AG04449 (cell line): ENCODE results near the gene PRKAG3.

Experiments used
- CTCF ChIA-PET: fragments of 350-600 bp; formaldehyde crosslinking; extraction: SDS; loops from one replicate; lab custom pipeline; 2021; ENCODE audit warnings: antibody characterized with exemption; lab: Yijun Ruan, JAX
- POLR2A ChIA-PET: fragments of 400-600, 350-600 bp; formaldehyde crosslinking; extraction: SDS; loops from one replicate; lab custom pipeline; 2020; ENCODE audit warnings: antibody characterized with exemption, inconsistent platforms; lab: Yijun Ruan, JAX
- DNase-seq: peaks from one replicate; pipeline ENCODE4 v3.0.0-alpha.2; 2010; ENCODE audit warnings: low read depth, low spot score
- H3K4me3 ChIP-seq: 2 replicates; pipeline ENCODE4 v1.5.1; 2011; ENCODE audit warnings: low read depth, mild to moderate bottlenecking, control low read depth, low read length
- TF ChIP-seq, protein P1 (sequence below): IDR thresholded peaks from one replicate; pipeline ENCODE4 v1.5.1; 2011; ENCODE audit warnings: mild to moderate bottlenecking, moderate library complexity, low read length, control low read depth, inconsistent platforms; ENCODE audit not compliant: insufficient read depth; ENCODE audit errors: missing control alignments

The PRKAG3 gene

DNA sequence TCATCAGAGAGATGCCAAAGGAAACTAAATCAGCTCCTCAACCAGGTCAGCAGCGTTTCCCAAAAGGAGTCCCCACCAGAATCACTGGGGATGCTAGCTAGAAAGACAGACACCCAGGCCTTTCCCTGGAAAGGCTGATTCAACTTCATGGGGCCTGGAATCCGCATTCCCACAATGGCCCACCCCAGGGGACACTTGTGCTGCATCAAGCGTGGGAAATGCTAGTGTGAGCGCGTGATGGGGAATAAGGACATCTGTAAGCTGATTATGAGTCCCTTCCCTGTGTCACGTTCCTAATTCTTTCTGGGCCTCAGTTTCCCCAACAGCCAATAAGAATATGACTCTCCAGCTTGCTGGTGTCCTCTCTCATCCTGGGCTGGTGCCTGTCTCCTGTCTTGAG lies 46.9 kb upstream of the PRKAG3 start:
- no peak overlapping the region for H3K4me3 ChIP-seq
- DNase-seq = no peak
- POLR2A ChIA-PET = no interaction called here
- TF ChIP-seq, protein P1, sequence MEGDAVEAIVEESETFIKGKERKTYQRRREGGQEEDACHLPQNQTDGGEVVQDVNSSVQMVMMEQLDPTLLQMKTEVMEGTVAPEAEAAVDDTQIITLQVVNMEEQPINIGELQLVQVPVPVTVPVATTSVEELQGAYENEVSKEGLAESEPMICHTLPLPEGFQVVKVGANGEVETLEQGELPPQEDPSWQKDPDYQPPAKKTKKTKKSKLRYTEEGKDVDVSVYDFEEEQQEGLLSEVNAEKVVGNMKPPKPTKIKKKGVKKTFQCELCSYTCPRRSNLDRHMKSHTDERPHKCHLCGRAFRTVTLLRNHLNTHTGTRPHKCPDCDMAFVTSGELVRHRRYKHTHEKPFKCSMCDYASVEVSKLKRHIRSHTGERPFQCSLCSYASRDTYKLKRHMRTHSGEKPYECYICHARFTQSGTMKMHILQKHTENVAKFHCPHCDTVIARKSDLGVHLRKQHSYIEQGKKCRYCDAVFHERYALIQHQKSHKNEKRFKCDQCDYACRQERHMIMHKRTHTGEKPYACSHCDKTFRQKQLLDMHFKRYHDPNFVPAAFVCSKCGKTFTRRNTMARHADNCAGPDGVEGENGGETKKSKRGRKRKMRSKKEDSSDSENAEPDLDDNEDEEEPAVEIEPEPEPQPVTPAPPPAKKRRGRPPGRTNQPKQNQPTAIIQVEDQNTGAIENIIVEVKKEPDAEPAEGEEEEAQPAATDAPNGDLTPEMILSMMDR = no peak
- CTCF ChIA-PET = interaction anchor here (0.7 to 17.5 kb wide), 6 partner anchors 8 to 278 kb away, joined by 3 to 453 read pairs (median 4); no protein-coding TSS in a partner anchor

DNA sequence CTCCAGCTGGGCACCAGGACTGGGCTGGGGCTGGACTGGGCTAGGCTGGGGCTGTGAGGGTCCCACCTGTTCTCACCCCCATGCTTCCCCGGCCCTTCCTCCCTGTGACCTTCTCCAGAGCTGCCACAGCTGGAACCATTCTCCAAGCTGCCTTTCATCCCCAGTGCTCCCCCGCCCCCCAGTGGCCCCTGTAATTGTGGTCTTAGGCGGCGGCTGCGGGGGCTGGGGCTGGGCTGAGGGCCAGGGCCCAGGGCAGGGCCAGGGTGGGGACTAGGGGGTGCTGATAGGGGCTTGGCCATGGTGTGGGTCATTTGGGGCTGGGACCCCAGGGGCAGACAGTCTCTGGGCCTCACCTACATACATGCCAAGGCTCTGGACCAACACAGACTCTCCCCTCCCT lies 46.3 kb upstream of the PRKAG3 start:
- TF ChIP-seq, protein P1 = no peak
- ChIA-PET POLR2A (no interaction called here), CTCF (interaction anchor here (1.3 to 17.5 kb wide), 9 partner anchors 10 to 279 kb away, joined by 3 to 453 read pairs (median 11); partner anchors contain the start of gene WNT6)
- H3K4me3 ChIP-seq = no peak overlapping the region
- DNase-seq = no peak

GRCh38 chr2:218877331-218877730 lies 45.7 kb upstream of the PRKAG3 start:
- no peak overlapping the region for H3K4me3 ChIP-seq
- TF ChIP-seq, protein P1 = no peak
- DNase-seq = no peak
- CTCF ChIA-PET = interaction anchor here (0.8 to 17.5 kb wide), 28 partner anchors 9 to 282 kb away, joined by 3 to 453 read pairs (median 7); partner anchors contain the start of gene WNT6
- POLR2A ChIA-PET = no interaction called here

DNA sequence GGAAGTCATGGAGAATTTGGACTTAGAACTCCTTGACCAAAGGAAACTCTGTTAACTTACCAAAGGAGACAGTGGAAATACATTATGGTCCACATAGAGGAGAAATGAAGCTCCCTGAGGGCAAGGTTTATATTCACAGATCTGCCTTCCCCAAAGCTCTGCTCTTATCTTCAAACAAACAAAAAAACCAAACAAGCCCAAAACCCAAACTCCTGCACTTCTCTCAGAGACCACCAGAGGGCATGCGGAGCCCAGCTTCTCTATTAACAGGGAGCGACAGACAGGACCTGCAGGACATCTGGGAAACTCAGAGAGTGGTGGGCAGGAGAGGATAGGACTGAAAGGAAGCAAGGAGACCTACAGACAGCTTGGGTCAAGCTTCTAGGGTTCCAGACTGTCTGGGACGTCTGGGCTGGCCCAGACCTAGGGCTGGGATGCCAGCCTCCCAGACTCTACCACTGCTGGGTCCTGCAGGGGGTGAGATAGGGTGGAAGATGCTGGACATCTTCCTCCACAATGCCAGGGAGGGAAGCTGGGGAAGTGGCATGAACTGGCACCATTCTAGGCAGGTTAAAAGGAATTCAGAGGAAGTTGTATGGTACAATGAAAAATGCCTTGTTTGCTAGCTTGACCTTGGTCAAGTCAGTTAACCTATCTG lies 45.1 kb upstream of the PRKAG3 start:
- CTCF ChIA-PET = interaction anchor here (0.8 to 17.5 kb wide), 53 partner anchors 9 to 418 kb away, joined by 3 to 453 read pairs (median 4); partner anchors contain the start of genes TTLL4 and WNT6

DNA sequence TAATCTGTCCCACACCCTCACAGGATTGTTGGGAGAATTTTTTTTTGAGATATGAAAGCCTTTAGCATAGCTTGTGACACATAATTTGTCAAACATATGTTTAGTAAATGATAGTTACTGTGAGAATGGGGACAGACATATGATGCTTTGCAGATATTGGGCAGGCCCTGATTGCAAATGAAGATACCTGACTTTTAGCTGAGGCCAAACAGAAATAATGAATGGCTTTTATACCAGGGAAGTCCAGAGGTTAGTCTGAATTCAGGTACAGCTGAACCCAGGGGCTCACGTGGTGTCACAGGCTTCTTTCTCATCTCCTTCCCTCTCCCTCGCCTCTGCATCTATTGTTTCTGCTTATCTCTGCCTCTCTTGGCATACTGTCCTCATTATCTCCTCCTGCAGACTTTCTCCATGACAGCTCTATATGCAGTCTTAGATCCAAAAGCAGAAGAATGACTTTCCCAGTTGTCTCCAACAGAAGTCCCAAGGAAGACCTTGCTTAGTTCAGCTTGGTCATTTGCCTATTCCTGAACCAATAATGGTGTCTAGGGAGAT lies 44.2 kb upstream of the PRKAG3 start:
- TF ChIP-seq, protein P1 = no peak
- ChIA-PET CTCF (interaction anchor here (0.7 to 17.5 kb wide), 44 partner anchors 8 to 419 kb away, joined by 3 to 453 read pairs (median 5); partner anchors contain the start of genes TTLL4 and WNT6), POLR2A (no interaction called here)
- H3K4me3 ChIP-seq = no peak overlapping the region
- DNase-seq = no peak

More for the DNA sequence above, 45.1 kb upstream of the PRKAG3 start:
- no peak overlapping the region for H3K4me3 ChIP-seq
- no peak for DNase-seq
- TF ChIP-seq, protein P1 = peak; percentile 86
- POLR2A ChIA-PET = no interaction called here
